ENCODE measurements around the gene COLEC12.

COLEC12 gene

DNA sequence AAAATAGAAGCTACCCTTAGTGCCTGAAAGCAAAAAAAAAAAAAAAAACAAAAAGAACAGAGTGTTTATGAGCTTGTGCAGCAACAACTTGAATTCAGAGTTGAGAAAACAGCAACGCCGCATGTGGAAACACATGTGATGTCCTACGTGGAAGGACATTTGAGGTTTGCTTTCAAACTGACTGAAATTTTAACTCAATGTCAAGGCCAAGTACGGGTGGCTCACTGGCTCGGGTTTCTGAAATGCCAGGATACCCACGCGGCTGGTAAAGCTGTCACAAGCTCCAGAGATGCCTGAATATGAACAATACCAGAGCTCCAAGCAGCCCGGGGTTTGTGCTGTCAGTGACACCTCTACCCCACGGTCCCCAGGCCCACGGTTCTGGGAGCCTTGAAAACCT lies 160.5 kb downstream of the COLEC12 start:
- no peaks in the 10 kb centered on the region for H3K9me3 ChIP-seq (ENCODE audit: control extremely low read depth in 1 of 5, control insufficient read depth in 4 of 5, insufficient read depth in 2 of 5, low read depth in 1 of 5, low read length in 4 of 5)
- no peak overlapping the region for H3K27ac ChIP-seq (ENCODE audit: insufficient read depth in 1 of 2, low read depth in 1 of 2, low read length in 2 of 2, poor library complexity in 1 of 2, severe bottlenecking in 2 of 2)
- DNase-seq: no peak
- H3K4me1 ChIP-seq (ENCODE audit: control extremely low read depth in 1 of 4, control insufficient read depth in 4 of 4, insufficient read depth in 4 of 4, low read length in 3 of 4): peaks cover 0 to 8% (median 5%) of the 10 kb centered on the region in 4 experiments
- H3K4me3 ChIP-seq (ENCODE audit: control insufficient read depth in 1 of 7, extremely low read depth in 1 of 7, insufficient read depth in 4 of 7, low read depth in 2 of 7, low read length in 6 of 7): no peak overlapping the region
- ChIA-PET POLR2A (no interaction called here), CTCF (interaction anchor here (1.4 kb wide), 1 partner anchor 11 kb away, joined by 3 read pairs; no protein-coding TSS in a partner anchor)
- H3K27me3 ChIP-seq (replicated peaks in 2 of 5; ENCODE audit: control insufficient read depth in 4 of 5, insufficient read depth in 5 of 5, low read length in 4 of 5): no peaks in the 10 kb centered on the region
- WGBS (ENCODE audit: insufficient coverage): 92% methylated on average over 10 of the region's 10 CpGs
- H3K36me3 ChIP-seq (ENCODE audit: control insufficient read depth in 4 of 4, insufficient read depth in 4 of 4, low read length in 3 of 4): no peaks in the 10 kb centered on the region

DNA sequence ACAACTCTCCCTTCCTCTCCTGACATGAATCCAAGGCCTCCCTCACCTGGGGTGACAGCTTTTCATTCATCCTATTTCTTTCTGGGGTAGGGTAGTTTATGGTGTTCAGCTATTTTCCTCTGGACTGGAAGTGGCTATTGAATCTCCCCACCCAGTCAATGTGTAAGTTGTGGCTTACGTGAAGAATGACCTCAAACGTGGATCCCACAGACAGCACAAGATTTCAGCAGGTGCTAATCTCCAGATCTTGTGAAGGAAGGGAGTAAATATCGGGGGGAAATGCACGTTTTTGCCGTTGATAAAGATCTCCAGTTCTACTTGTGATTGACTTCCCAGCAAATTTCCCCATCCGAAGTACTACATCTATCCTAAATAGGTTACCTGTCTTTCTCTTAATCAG lies 161.3 kb downstream of the COLEC12 start:
- Histone ChIP-seq H3K9me3 (ENCODE audit: control extremely low read depth in 1 of 5, control insufficient read depth in 4 of 5, insufficient read depth in 2 of 5, low read depth in 1 of 5, low read length in 4 of 5) (no peaks in the 10 kb centered on the region), H3K4me1 (ENCODE audit: control extremely low read depth in 1 of 4, control insufficient read depth in 4 of 4, insufficient read depth in 4 of 4, low read length in 3 of 4) (peaks cover 0 to 8% (median 5%) of the 10 kb centered on the region in 4 experiments), H3K4me3 (ENCODE audit: control insufficient read depth in 1 of 7, extremely low read depth in 1 of 7, insufficient read depth in 4 of 7, low read depth in 2 of 7, low read length in 6 of 7) (no peak overlapping the region), H3K36me3 (ENCODE audit: control insufficient read depth in 4 of 4, insufficient read depth in 4 of 4, low read length in 3 of 4) (no peaks in the 10 kb centered on the region), H3K27me3 (replicated peaks in 2 of 5; ENCODE audit: control insufficient read depth in 4 of 5, insufficient read depth in 5 of 5, low read length in 4 of 5) (no peaks in the 10 kb centered on the region), H3K27ac (ENCODE audit: insufficient read depth in 1 of 2, low read depth in 1 of 2, low read length in 2 of 2, poor library complexity in 1 of 2, severe bottlenecking in 2 of 2) (no peak overlapping the region)
- 24% methylated on average over 6 of the region's 6 CpGs for WGBS (ENCODE audit: insufficient coverage)
- CTCF ChIA-PET: interaction anchor here (1.4 kb wide), 1 partner anchor 10 kb away, joined by 3 read pairs; no protein-coding TSS in a partner anchor
- DNase-seq: peak in 2 of 3 donors; percentile 32 to 57
- POLR2A ChIA-PET: interaction anchor here (0.5 kb wide), 1 partner anchor 45 kb away, joined by 3 read pairs; no protein-coding TSS in a partner anchor

DNA sequence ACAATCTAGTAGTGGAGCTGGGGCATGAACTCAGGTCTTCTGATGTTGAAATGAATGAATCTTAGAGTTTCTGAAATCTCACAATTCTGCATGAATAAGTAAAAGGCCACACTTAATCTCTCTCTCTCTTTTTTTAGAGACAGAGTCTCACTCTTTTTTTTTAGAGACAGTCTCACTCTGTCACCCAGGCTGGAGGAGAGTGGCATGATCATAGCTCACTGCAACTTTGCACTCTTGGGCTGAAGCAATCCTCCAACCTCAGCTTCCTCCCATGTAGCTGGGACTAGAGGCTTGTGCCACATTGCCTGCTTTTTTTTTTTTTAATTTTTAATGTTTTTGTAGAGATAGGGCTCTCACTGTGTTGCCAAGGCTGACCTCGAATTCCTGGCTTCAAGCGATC lies 163.8 kb downstream of the COLEC12 start:
- H3K27ac ChIP-seq (ENCODE audit: insufficient read depth in 1 of 2, low read depth in 1 of 2, low read length in 2 of 2, poor library complexity in 1 of 2, severe bottlenecking in 2 of 2): no peak overlapping the region
- H3K4me3 ChIP-seq (ENCODE audit: control insufficient read depth in 1 of 7, extremely low read depth in 1 of 7, insufficient read depth in 4 of 7, low read depth in 2 of 7, low read length in 6 of 7): no peak overlapping the region
- H3K36me3 ChIP-seq (ENCODE audit: control insufficient read depth in 4 of 4, insufficient read depth in 4 of 4, low read length in 3 of 4): no peaks in the 10 kb centered on the region
- ChIA-PET POLR2A (interaction anchor here (0.5 to 0.7 kb wide), 3 partner anchors 53 to 80 kb away, joined by 3 to 4 read pairs (median 3); no protein-coding TSS in a partner anchor), CTCF (interaction anchor here (0.6 to 1.3 kb wide), 3 partner anchors 58 to 414 kb away, joined by 3 to 4 read pairs (median 3); no protein-coding TSS in a partner anchor)
- WGBS (ENCODE audit: insufficient coverage): 60% methylated on average over 2 of the region's 2 CpGs
- H3K4me1 ChIP-seq (ENCODE audit: control extremely low read depth in 1 of 4, control insufficient read depth in 4 of 4, insufficient read depth in 4 of 4, low read length in 3 of 4): peaks cover 0 to 16% (median 13%) of the 10 kb centered on the region in 4 experiments
- H3K9me3 ChIP-seq (ENCODE audit: control extremely low read depth in 1 of 5, control insufficient read depth in 4 of 5, insufficient read depth in 2 of 5, low read depth in 1 of 5, low read length in 4 of 5): no peaks in the 10 kb centered on the region
- peak in 2 of 3 donors; percentile 59 to 62 for DNase-seq
- no peaks in the 10 kb centered on the region for H3K27me3 ChIP-seq (replicated peaks in 2 of 5; ENCODE audit: control insufficient read depth in 4 of 5, insufficient read depth in 5 of 5, low read length in 4 of 5)

DNA sequence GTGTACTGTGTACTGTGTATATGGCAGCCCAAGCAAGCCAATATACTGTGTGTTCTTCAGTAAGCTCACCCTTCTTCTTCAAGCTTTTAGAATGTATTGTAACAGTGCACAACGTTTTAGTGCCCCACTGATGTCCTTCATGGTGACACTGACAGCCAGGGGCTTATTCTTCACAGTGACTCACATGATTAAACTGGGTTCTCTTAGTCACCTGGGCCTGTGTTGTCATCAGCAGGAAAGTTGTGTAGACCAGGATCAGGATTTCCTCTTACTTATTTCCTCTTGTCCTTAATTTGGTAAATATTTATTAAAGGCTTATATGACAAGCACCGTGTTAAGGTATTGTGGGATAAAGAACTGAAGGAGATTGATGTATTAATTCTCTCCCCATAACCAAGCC lies 164.8 kb downstream of the COLEC12 start:
- Histone ChIP-seq H3K4me3 (ENCODE audit: control insufficient read depth in 1 of 7, extremely low read depth in 1 of 7, insufficient read depth in 4 of 7, low read depth in 2 of 7, low read length in 6 of 7) (no peak overlapping the region), H3K9me3 (ENCODE audit: control extremely low read depth in 1 of 5, control insufficient read depth in 4 of 5, insufficient read depth in 2 of 5, low read depth in 1 of 5, low read length in 4 of 5) (no peaks in the 10 kb centered on the region), H3K4me1 (ENCODE audit: control extremely low read depth in 1 of 4, control insufficient read depth in 4 of 4, insufficient read depth in 4 of 4, low read length in 3 of 4) (peaks cover 0 to 25% (median 22%) of the 10 kb centered on the region in 4 experiments), H3K27me3 (replicated peaks in 2 of 5; ENCODE audit: control insufficient read depth in 4 of 5, insufficient read depth in 5 of 5, low read length in 4 of 5) (no peaks in the 10 kb centered on the region), H3K36me3 (ENCODE audit: control insufficient read depth in 4 of 4, insufficient read depth in 4 of 4, low read length in 3 of 4) (no peaks in the 10 kb centered on the region), H3K27ac (ENCODE audit: insufficient read depth in 1 of 2, low read depth in 1 of 2, low read length in 2 of 2, poor library complexity in 1 of 2, severe bottlenecking in 2 of 2) (peak overlapping the region in 1 of 2 experiments; percentile 27)
- DNase-seq: peak in 2 of 3 donors; percentile 19 to 25
- POLR2A ChIA-PET: no interaction called here
- 54% methylated on average over 1 of the region's 2 CpGs for WGBS (ENCODE audit: insufficient coverage)
- CTCF ChIA-PET: interaction anchor here (0.9 kb wide), 1 partner anchor 23 kb away, joined by 3 read pairs; no protein-coding TSS in a partner anchor

DNA sequence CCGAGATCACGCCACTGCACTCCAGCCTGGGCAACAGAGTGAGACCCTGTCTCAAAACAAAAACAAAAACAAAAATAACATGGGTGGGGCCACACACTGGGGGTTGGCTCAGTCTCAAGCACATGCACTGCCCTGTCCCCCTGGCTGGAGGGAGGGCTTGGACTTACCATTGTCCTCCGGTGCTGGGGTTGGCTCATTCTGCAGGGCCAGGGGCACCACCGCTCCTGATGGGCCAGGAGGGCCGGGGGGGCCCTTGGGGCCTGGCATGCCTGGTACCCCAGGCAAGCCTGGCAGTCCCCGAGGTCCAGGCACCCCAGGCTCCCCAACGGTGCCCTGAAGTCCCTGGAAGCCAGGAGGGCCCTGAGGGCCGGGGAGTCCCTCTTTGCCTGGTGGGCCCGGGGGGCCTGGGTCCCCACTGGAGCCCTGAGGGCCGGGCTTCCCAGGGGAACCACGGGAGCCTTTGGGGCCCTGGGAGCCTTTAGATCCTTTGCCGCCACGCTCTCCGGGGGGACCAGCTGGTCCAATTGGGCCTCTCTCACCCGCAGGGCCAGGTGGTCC lies 165.8 kb downstream of the COLEC12 start:
- DNase-seq: no peak
- Histone ChIP-seq H3K4me1 (ENCODE audit: control extremely low read depth in 1 of 4, control insufficient read depth in 4 of 4, insufficient read depth in 4 of 4, low read length in 3 of 4) (peaks cover 0 to 31% (median 25%) of the 10 kb centered on the region in 4 experiments), H3K4me3 (ENCODE audit: control insufficient read depth in 1 of 7, extremely low read depth in 1 of 7, insufficient read depth in 4 of 7, low read depth in 2 of 7, low read length in 6 of 7) (no peak overlapping the region), H3K27me3 (replicated peaks in 2 of 5; ENCODE audit: control insufficient read depth in 4 of 5, insufficient read depth in 5 of 5, low read length in 4 of 5) (no peaks in the 10 kb centered on the region), H3K9me3 (ENCODE audit: control extremely low read depth in 1 of 5, control insufficient read depth in 4 of 5, insufficient read depth in 2 of 5, low read depth in 1 of 5, low read length in 4 of 5) (no peaks in the 10 kb centered on the region), H3K27ac (ENCODE audit: insufficient read depth in 1 of 2, low read depth in 1 of 2, low read length in 2 of 2, poor library complexity in 1 of 2, severe bottlenecking in 2 of 2) (no peak overlapping the region), H3K36me3 (ENCODE audit: control insufficient read depth in 4 of 4, insufficient read depth in 4 of 4, low read length in 3 of 4) (no peaks in the 10 kb centered on the region)
- POLR2A ChIA-PET: no interaction called here
- 100% methylated on average over 10 of the region's 15 CpGs for WGBS (ENCODE audit: insufficient coverage)
- CTCF ChIA-PET: interaction anchor here (0.6 kb wide), 1 partner anchor 12 kb away, joined by 3 read pairs; no protein-coding TSS in a partner anchor

DNA sequence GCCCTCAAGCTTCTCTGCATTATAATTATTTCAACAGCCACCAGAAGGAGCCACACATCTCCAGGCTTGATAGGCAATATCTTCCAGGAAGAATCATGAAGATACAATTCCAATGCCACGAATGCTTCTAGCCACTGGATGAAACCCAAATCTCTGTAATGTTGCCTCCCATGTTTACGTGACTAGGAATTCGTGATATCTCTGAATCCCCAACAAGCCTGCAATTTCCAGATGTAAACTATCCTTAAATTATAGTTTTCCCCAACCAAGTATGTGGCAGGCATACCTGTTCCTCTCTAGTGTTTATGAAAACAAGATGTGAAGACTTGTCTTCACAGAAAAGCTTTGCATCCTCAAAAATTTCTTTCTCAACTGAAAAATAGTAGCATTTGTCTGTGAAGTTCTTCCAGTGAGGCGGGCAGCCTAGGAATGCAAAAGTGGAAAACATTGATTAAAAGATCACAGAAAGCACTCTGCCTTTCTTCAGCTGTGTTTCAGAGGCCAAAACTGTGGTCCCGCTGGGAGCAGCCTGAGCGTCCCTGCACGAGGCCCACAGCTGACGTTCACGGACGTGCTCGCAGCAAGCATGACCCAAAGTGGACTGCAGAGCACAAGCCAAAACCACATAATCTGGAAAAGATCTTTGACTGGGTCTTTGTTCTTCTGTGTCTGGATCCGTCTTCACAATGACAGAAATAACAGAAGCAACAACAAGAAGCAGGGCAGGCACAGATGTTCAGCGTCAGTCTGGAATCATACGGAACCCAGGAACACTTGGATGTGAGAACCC lies 167.6 kb downstream of the COLEC12 start:
- H3K4me1 ChIP-seq (ENCODE audit: control extremely low read depth in 1 of 4, control insufficient read depth in 4 of 4, insufficient read depth in 4 of 4, low read length in 3 of 4): peaks cover 0 to 31% (median 21%) of the 10 kb centered on the region in 4 experiments
- 98% methylated on average over 14 of the region's 14 CpGs for WGBS (ENCODE audit: insufficient coverage)
- no peaks in the 10 kb centered on the region for H3K27me3 ChIP-seq (replicated peaks in 2 of 5; ENCODE audit: control insufficient read depth in 4 of 5, insufficient read depth in 5 of 5, low read length in 4 of 5)
- ChIA-PET CTCF (no interaction called here), POLR2A (no interaction called here)
- no peak overlapping the region for H3K4me3 ChIP-seq (ENCODE audit: control insufficient read depth in 1 of 7, extremely low read depth in 1 of 7, insufficient read depth in 4 of 7, low read depth in 2 of 7, low read length in 6 of 7)
- no peaks in the 10 kb centered on the region for H3K36me3 ChIP-seq (ENCODE audit: control insufficient read depth in 4 of 4, insufficient read depth in 4 of 4, low read length in 3 of 4)
- H3K27ac ChIP-seq (ENCODE audit: insufficient read depth in 1 of 2, low read depth in 1 of 2, low read length in 2 of 2, poor library complexity in 1 of 2, severe bottlenecking in 2 of 2): no peak overlapping the region
- no peak for DNase-seq
- no peaks in the 10 kb centered on the region for H3K9me3 ChIP-seq (ENCODE audit: control extremely low read depth in 1 of 5, control insufficient read depth in 4 of 5, insufficient read depth in 2 of 5, low read depth in 1 of 5, low read length in 4 of 5)

DNA sequence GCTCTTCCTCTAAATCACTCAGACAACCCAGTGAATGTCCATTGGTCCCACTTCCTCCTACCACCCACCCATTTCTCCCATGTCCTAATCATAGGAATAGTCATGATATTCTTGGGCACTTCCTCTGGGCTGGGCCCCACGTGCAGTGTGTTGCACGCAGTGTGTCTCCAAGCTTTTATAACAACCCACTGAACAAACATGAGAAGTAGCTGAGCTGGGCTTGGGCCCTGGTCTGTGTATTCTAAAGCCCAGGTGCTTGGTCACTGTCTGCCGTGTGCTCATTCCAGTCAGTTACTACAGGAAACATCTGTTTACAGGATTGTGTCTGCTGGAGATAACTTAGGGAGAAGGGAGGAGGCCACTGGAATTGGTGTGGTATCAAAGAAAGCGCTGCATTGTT lies 168.5 kb downstream of the COLEC12 start:
- DNase-seq: peak; percentile 29 to 87 (median 79)
- Histone ChIP-seq H3K36me3 (ENCODE audit: control insufficient read depth in 4 of 4, insufficient read depth in 4 of 4, low read length in 3 of 4) (no peaks in the 10 kb centered on the region), H3K27me3 (replicated peaks in 2 of 5; ENCODE audit: control insufficient read depth in 4 of 5, insufficient read depth in 5 of 5, low read length in 4 of 5) (no peaks in the 10 kb centered on the region), H3K9me3 (ENCODE audit: control extremely low read depth in 1 of 5, control insufficient read depth in 4 of 5, insufficient read depth in 2 of 5, low read depth in 1 of 5, low read length in 4 of 5) (no peaks in the 10 kb centered on the region), H3K27ac (ENCODE audit: insufficient read depth in 1 of 2, low read depth in 1 of 2, low read length in 2 of 2, poor library complexity in 1 of 2, severe bottlenecking in 2 of 2) (peak overlapping the region in 1 of 2 experiments; percentile 8), H3K4me3 (ENCODE audit: control insufficient read depth in 1 of 7, extremely low read depth in 1 of 7, insufficient read depth in 4 of 7, low read depth in 2 of 7, low read length in 6 of 7) (peak overlapping the region in 2 of 7 experiments; percentile 19 to 25), H3K4me1 (ENCODE audit: control extremely low read depth in 1 of 4, control insufficient read depth in 4 of 4, insufficient read depth in 4 of 4, low read length in 3 of 4) (peaks cover 0 to 31% (median 21%) of the 10 kb centered on the region in 4 experiments)
- POLR2A ChIA-PET: no interaction called here
- CTCF ChIA-PET: no interaction called here
- WGBS (ENCODE audit: insufficient coverage): 19% methylated on average over 3 of the region's 4 CpGs

Data from common myeloid progenitor, CD34-positive (primary cell).